HFFc6 (cell line): ENCODE data around the gene INSIG2. TPM values are rescaled to one million over a fixed set of nuclear protein-coding genes. Genes with fewer than 3 reads are reported as not detected.

ENCODE experiments used
- DNase-seq: peaks from one replicate; pipeline ENCODE4 v3.0.0-alpha.2; 2018
- H3K27ac Mint-ChIP-seq: 2 replicates; pipeline ENCODE4 v1.8.0; 2020; ENCODE audit warnings: mild to moderate bottlenecking, mixed read lengths
- H3K27me3 Mint-ChIP-seq: 2 replicates; pipeline ENCODE4 v1.8.0; 2021; ENCODE audit warnings: mild to moderate bottlenecking, moderate library complexity, mixed read lengths; ENCODE audit not compliant: insufficient read depth
- H3K36me3 Mint-ChIP-seq: 2 replicates; pipeline ENCODE4 v1.8.0; 2021; ENCODE audit warnings: low read depth, mixed read lengths
- H3K4me1 Mint-ChIP-seq: 2 replicates; pipeline ENCODE4 v1.8.0; 2020; ENCODE audit warnings: low read depth, mixed read lengths
- H3K4me3 Mint-ChIP-seq: 2 replicates; pipeline ENCODE4 v1.8.0; 2020; ENCODE audit warnings: mild to moderate bottlenecking, moderate library complexity, mixed read lengths
- H3K9me3 Mint-ChIP-seq: 2 replicates; pipeline ENCODE4 v1.8.0; 2020; ENCODE audit warnings: mild to moderate bottlenecking, mixed read lengths
- total RNA-seq, 6 experiments: library from RNA; stranded (reverse); fragmentation: NEBNext Ultra II Directional; extraction: Animal tissue kit (Norgen Biotek cat#: 25700); gene quantifications; 2 replicates in 1 of 6; 3 replicates in 5 of 6; pipeline ENCODE4 v1.2.3, GENCODE V29; 2021
- TF ChIP-seq, protein P1 (sequence below): fragments of 200-600 bp; sonication (generic); IDR thresholded peaks from 2 replicates; pipeline ENCODE4 v1.5.0; 2021; ENCODE audit warnings: antibody characterized with exemption, mild to moderate bottlenecking

INSIG2 gene
- total RNA-seq, 6 experiments from 2014 or later, result 9.6 to 12.2 (median 10.1) TPM

DNA sequence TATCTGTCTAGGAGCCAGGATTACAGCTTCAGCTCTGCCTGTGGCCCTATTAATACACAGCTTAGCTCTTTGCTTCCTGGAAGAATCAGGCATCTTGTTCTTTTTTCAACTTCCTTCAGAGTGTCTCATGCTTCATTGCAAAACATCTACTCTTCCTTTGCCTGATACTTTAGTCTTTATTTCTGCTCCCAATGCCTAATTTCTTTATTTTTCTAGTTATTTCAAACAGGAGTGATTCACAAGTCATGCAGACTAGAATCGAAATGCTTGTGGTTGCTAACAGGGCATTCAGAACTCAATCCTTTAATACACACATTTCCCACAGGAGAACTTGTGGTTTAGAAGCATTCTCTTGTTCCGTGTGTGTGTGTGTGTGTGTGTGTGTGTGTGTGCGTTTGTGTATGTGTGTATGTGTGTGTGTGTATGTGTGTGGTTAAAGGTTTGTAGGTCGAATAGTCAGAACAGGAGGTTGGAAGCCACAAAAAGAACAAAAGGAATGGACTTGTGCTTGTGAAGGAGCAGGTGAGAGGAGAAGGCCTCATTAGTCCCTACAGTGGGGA is 28.3 kb upstream of the INSIG2 start:
- H3K4me3 Mint-ChIP-seq, result no peak overlapping the region
- peak overlapping the region; percentile 54 for H3K27ac Mint-ChIP-seq
- TF ChIP-seq, protein P1, sequence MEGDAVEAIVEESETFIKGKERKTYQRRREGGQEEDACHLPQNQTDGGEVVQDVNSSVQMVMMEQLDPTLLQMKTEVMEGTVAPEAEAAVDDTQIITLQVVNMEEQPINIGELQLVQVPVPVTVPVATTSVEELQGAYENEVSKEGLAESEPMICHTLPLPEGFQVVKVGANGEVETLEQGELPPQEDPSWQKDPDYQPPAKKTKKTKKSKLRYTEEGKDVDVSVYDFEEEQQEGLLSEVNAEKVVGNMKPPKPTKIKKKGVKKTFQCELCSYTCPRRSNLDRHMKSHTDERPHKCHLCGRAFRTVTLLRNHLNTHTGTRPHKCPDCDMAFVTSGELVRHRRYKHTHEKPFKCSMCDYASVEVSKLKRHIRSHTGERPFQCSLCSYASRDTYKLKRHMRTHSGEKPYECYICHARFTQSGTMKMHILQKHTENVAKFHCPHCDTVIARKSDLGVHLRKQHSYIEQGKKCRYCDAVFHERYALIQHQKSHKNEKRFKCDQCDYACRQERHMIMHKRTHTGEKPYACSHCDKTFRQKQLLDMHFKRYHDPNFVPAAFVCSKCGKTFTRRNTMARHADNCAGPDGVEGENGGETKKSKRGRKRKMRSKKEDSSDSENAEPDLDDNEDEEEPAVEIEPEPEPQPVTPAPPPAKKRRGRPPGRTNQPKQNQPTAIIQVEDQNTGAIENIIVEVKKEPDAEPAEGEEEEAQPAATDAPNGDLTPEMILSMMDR, result no peak

DNA sequence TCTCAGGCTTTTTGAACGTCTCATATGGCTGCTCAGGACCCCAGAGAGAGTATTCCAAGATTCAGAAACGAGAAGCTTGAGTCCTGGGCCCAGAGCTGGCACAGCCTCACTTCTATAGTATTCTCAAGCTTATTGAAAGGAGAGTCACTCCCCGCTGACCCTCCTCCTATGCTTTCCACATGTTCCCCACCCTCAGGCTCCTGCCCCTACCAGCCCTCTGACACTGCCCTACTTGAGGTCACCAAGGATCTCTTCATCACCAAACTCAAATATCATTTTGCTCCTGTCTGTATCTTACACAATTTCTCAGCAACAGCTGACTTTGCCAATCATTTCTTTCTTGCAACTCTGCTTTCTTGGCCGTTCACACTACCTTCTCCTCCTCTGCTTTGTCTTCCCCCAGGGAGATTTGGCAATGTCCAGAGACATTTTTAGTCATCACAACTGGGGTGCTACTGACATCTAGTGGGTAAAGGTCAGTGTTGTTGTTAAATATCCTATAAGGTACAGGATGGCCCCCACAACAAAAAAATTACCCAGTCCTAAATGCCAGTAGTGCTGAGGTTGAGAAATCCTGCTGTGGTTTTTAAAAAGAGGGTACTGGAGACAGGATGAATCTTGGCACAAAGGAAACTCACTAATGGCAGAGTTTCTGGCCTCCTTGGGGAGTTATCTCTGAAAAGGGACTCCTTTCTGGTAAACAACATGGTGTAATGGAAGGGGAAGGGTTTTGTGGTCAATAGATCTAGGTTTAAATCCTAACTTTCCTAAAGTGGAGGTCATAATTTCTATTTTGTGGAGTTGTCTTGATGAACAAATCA is 26.9 kb upstream of the INSIG2 start:
- Mint-ChIP-seq H3K4me3 (no peak overlapping the region), H3K36me3 (no peaks in the 10 kb centered on the region), H3K4me1 (peaks cover 21% of the 10 kb centered on the region), H3K27me3 (peaks cover 19% of the 10 kb centered on the region), H3K27ac (no peak overlapping the region), H3K9me3 (no peaks in the 10 kb centered on the region)
- peak; percentile 60 for DNase-seq
- TF ChIP-seq, protein P1, result peak; percentile 72

More for the DNA sequence above, 28.3 kb upstream of the INSIG2 start:
- Mint-ChIP-seq H3K27me3 (peaks cover 17% of the 10 kb centered on the region), H3K9me3 (no peaks in the 10 kb centered on the region), H3K36me3 (no peaks in the 10 kb centered on the region), H3K4me1 (peaks cover 21% of the 10 kb centered on the region)
- DNase-seq, result peak; percentile 88

DNA sequence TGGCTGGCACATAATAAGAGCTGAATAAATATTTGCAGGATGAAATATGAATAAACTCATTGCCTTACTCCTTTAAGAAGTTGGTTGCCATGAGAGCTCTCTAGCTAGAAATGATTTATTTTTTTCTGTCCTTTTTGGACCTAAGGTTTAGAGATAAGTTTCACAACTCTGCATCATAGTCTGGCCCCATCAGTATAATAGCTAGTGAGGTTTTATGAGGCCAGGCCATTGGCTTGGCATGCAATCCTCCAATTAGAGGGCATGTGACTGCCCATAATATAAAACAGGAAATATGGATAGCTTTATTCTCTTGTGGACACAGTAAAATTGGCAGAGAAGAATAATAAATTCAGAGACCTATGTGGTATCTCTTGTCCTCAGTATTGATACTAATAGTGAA is 26.2 kb upstream of the INSIG2 start:
- peak; percentile 11 for DNase-seq
- no peak overlapping the region for H3K27ac Mint-ChIP-seq
- TF ChIP-seq, protein P1, result no peak
- H3K4me1 Mint-ChIP-seq, result peaks cover 21% of the 10 kb centered on the region
- H3K27me3 Mint-ChIP-seq, result peaks cover 17% of the 10 kb centered on the region
- no peak overlapping the region for H3K4me3 Mint-ChIP-seq
- H3K9me3 Mint-ChIP-seq, result no peaks in the 10 kb centered on the region
- H3K36me3 Mint-ChIP-seq, result no peaks in the 10 kb centered on the region

DNA sequence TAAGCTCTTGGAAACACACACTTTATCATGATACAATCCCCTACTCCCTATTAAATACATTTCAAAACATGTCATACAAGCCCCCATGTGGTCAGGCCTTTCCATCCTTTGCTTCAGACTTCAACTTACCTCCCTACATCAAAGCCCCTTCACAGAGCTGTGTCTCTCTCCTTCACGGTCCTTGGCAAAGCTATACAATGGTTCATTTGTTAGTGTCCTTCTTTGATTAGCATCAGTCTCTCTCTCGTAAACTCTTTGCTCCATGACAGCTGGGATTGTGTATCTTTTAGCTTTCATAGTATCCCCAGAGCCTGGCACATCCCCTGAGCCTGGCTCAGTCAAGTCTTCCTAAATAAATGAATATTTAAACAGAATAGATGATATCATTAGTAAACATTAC is 25.6 kb upstream of the INSIG2 start:
- TF ChIP-seq, protein P1, result no peak
- H3K4me1 Mint-ChIP-seq, result peaks cover 21% of the 10 kb centered on the region
- DNase-seq, result no peak
- peaks cover 11% of the 10 kb centered on the region for H3K27me3 Mint-ChIP-seq
- no peak overlapping the region for H3K27ac Mint-ChIP-seq
- no peaks in the 10 kb centered on the region for H3K9me3 Mint-ChIP-seq
- no peak overlapping the region for H3K4me3 Mint-ChIP-seq
- no peaks in the 10 kb centered on the region for H3K36me3 Mint-ChIP-seq

DNA sequence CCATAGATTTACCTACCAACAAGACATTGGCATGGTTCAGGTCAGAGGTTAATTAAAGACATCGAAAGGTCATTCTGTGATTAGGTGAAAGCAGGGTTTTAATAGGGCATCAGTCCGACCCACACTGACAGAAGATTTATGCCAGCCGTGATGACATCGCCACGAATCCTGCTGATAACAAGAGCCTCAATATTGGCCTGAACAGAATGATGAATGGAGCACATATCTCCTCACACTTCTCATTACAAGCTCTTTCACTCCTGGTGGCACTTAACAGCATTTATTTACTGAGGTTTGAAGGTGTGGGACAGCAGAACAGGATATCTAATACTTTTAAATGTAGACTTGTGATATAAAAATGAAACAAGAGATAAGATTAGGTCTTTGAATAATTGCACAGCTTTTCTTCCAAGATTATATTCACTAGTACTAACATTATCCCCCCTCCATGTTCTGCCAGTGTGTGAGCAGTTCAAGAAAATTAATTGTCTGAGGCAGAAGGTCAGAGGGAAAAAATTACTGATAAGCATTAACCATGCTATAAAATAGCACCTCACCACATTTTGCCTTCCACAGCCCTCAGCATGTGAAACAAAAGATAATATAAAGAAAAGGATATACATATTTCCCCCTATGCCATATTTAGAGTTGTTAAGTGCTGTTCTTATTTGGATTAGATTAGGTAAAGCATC is 23.1 kb upstream of the INSIG2 start:
- Mint-ChIP-seq H3K36me3 (no peaks in the 10 kb centered on the region), H3K27me3 (peaks cover 14% of the 10 kb centered on the region), H3K4me3 (no peak overlapping the region), H3K9me3 (no peaks in the 10 kb centered on the region), H3K27ac (no peak overlapping the region), H3K4me1 (peaks cover 10% of the 10 kb centered on the region)
- TF ChIP-seq, protein P1, result no peak
- DNase-seq, result no peak
